GM19351 (cell line): ENCODE results near the gene STAT6.
"Not testable (repeated sequence)": the region's sequence is repeated elsewhere in the genome, so short reads cannot be mapped to it uniquely, and the experiment has no call there.

Source experiments
- ATAC-seq: cut with Tn5 transposase; IDR thresholded peaks from one replicate; pipeline ENCODE4 v1.9.1; 2021; ENCODE audit warnings: mild to moderate bottlenecking, moderate library complexity; ENCODE audit not compliant: unreplicated experiment

Gene STAT6

DNA sequence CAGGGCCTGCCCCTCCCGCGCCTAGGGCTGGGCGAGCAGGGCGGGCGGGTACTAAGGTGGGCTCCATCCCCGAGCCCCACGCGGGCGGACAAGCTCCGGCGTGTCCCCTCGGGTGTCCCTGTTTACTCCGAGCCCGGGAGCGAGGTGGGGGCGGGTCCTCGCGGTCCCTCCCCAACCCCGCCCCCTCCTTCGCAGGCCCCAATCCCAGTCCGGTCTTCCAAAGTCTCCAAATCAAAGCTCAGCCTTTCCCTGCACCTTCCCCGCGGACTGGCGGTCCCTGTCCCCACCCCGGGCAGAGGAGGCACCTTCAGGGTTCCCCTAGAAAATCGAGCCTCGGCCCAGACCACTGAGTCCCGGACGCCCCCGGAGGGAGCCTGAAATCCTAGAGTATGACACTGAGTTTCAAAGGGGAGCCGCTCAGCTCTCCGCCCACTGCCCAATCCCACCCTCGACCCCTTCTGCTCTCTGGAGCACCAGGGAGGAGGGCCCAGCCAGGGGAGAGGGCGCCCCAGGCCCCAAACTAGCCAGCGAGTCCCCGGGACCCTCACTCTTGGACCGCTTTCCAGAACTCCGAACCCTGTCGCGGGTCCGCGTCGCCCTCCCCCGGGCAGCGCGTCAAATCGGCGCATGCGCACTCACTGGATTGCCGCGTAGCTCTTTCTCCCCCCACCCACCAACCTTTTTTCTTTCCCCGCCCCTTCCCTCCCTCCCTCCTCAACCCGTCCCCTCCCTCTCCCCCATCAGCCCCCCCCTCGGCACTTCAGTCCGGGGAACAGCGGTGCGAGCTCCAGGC lies 16.8 kb upstream of the STAT6 start, which contains the start of gene LRP1:
LRP1 (plus strand) TSS at position 758 of the 793 bp plus-strand sequence. CDS start 482 bp downstream, outside the sequence.
- ATAC-seq: no peak

DNA sequence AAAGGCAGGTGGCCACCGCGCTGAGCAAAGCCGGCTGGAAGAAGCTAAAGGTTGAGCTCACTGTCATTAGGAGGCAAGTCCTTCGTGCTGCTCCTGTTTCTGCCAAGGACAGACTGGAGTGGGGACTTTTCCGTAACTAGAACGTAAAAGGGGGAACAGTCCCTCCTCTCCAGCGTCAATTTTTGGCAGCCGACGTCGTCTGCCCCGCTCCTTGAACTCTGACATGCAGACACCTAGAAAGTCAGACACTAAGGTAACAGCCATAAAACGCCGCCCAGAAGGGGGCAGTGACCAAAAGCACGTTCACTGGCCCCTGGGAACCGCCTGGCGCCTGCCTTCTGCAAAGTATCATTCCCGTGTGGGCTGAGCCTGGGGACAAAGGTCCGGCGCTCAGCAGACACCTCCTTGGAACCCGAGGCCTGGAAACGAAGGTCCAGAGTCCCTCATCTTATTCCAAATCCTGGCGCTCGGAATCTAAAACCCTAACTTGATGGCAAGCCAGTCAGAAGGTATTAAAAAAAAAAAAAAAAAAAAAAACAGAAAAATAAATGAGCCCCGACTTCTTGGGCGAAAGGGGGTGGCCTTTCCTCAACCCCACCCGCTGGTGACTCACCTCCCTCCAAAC lies 16.1 kb upstream of the STAT6 start:
- ATAC-seq: no peak

DNA sequence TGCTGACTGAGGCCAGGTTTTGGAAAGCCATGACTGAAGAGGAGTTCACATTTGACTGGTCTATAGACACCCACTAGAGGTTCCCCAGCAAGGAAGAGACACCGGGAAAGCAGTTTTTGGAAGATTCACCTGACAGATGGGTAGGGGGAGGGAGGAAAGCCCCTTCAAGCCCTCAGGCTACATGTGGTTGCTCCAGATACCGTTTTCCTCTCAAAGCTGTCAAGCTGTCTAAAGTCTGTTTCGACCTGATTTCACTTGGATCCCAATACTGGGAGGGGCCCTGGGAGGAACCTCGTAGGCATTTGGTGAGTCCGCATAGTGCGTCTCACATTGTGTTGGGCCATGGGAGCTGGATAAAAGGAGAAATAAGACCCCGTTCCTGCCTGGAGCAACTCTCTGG lies 15.4 kb upstream of the STAT6 start:
- ATAC-seq: no peak

DNA sequence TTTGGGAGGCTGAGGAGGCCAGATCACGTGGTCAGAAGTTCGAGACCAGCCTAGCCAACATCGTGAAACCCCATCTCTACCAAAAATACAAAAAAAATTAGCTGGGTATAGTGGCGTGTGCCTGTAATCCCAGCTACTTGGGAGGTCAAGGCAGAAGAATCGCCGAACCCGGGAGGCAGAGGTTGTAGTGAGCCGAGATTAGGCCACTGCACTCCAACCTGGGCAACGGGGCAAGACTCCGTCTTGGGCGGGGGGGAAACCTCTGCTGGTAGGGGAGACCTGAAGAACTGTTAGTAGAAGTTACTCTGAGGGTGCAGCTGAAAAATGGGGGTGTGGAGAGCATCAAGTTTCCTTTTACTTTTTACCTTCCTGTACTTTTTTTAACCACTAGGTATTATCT lies 14.9 kb upstream of the STAT6 start:
- ATAC-seq: no peak

DNA sequence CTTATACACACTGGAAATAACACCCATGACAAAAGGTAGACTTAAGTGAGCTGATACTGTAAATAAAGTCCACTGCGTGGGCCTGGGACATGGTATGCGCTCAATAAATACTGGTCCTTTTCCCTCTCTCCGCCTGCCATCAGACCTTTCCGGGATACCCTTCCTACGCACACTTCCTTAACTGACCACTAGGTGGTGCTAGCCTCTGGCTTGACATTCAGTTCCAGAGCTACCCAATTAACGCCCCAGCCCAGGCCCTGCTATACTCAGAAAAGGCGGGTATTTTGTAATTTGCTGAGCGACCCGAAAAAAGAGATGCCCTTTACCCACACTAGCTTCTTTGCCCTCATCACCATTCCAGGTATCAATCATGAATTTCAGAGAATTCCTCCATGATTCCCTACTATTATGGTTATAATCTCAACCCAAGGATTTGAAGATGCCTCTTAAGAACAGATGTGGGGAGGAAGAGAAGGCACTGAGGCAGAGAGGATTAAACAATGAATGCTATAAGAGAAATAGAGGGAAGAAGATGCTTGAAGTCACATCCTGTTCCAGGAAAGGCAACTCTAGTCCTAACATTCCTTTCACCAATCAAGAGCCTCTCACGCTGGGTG lies 13.2 kb upstream of the STAT6 start:
- ATAC-seq: peak; percentile 59

DNA sequence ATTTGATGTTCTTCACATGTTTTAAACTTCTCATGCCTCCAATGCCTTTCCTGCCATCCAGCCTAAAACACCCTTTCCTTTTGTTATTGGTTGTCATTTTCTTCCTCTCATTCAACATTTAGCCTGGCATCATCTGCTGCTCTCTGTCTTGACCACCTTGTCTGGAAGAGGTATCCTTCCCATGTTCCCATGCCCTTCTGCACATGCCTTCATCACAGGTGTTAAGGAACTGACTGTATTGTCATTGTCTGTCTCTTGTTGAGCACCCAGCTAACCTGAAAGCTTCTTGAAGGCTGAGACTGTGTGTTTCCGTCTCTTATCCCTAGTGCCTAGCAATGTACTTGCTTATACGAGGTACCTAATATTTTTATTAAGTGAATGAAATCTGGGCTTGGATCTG lies 12.7 kb upstream of the STAT6 start:
- ATAC-seq: no peak

DNA sequence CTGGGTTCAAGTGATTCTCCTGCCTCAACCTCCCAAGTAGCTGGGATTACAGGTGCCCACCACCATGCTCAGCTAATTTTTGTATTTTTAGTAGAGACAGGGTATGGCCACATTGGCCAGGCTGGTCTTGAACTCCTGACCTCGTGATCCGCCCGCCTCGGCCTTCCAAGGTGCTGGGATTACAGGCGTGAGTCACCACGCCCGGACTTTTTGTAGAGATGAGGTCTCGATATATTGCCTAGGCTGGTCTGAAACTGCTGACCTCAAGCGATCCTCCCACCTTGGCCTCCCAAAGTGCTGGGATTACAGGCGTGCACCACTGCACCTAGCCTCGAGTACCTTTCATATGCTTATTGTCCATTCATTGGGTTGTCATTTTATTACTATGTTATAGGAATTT lies 9.6 kb upstream of the STAT6 start:
- not testable (repeated sequence) for ATAC-seq

DNA sequence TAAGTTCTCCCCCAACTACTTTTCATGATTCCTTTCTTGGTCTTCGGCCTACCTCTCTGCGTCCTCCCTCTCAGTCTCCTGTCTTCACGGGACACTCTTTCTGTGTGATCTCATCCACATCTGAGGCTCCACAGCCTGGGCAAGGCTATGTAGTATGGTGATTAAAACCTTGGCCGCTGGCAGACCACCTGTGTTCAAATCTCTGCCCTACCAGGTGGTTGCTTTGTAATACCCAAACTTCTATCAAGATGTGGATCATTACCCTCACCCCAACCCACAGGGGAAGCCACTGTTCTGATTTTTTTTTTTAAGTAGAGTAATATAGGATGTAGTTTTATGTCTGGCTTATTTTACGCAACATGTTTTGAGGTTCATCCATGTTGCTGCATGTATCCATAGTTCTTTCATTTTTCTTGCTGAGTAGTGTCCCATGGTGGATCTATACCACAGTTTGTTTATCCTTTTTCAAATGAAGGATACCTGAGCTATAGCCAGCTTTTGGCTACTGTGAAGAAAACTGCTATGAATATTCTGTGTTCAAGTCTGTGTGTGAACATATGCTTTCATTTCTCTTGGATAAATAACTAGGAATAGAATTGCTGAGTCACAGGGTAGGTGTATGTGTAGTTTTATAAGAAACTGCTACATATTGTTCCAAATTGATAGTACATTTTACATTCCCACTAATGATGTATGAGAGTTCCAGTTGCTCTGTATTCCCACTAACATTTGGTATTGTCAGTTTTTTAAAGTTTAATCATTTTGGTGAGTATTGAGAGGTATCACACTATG lies 8.3 kb upstream of the STAT6 start:
- ATAC-seq: no peak

DNA sequence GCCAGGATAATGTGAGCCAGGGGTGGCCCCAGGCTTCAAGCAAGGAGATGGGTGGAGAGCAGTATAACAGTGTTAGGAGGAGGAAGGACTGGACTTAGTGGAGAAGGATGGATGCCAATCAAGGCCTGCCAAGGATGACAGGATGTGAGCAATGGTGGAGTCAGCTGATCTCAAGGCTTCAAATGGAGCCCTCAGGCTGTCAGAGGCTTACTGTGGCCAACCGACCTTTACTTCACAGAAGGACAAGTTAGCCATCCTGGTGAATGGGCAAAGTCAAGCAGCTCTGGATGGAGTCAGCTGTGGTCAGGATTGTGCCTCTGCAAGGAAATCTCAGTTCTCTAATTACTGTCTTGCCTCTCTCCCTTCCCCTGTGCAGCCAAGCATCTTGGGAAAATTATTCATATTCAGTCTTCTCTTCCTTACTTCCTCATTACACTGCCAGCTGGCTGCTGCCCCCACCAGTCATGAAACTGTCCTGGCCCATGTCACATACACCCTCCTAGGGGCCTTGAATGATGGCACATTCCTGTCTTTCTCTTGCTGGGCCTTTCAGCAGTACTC lies 7.6 kb upstream of the STAT6 start:
- no peak for ATAC-seq

DNA sequence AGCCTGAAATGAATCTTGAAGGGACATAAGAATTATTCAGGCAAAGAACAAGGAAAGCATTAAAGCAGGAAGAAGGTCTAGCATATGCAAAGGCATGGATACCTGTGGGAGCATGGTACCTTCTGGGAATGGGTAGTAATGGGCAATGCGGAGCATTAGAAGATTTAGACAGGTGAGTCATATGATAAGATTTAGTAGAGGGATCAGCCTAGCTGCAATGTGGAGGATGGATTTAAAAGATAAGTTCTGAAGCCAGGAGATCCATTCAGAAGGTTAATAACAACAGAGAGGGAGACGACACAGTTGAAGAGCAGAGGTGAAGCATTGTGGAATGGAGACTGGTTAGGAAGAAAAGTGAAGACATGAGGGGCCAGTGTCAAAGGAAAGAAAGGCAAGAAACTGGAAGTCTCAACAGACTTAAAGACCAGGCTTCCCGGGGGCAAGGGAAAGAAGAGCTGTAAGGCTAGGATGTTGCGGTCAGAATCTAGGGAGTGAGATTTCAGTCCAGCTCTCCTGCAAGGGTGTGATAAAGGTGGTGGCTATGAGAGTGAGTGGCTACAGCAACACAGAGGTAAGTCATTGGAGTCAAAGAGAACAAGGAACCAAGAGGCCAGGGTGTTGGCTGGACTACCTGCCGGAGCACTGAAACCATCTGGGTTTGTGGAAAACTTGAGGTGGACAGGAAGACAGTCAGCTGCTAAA lies 5.6 kb upstream of the STAT6 start:
- no peak for ATAC-seq

DNA sequence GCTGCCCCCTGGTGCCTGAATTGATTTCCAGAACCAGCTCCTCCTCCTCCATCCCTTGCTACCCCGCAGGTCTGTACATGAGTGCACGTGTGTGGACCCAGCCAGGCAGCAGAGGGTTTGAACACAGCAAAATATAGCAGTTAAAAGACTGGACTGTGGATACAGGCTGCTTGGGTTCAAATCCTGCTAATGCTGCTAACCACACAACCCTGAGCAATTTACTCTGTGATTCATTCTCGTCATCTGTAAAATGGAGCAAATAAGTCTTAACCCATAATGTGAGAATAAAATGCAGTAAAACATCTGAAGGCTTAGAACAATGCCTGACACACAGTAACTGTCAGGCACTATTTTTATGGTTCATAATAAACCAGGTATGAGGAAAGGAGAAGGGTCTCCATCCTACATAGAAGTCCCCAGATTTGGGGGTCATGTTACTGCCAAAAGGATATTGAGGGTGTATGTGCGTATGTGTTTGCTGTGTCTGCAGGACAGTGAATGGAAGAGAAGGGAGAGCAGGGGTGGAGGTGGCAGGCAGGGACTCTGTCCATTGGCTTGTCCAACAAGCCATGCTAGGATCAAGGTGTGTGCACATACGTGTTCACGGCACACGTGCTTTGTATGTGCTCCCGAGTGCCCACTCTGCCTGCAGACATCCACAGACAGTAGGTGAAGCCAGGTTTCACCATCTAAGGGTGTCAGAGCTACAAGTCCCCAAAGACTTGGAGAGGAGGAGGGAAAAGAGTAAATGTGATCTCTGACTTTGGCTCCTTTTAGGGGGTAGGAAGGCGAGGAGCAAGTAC lies 1.5 kb upstream of the STAT6 start:
- ATAC-seq: peak; percentile 63

DNA sequence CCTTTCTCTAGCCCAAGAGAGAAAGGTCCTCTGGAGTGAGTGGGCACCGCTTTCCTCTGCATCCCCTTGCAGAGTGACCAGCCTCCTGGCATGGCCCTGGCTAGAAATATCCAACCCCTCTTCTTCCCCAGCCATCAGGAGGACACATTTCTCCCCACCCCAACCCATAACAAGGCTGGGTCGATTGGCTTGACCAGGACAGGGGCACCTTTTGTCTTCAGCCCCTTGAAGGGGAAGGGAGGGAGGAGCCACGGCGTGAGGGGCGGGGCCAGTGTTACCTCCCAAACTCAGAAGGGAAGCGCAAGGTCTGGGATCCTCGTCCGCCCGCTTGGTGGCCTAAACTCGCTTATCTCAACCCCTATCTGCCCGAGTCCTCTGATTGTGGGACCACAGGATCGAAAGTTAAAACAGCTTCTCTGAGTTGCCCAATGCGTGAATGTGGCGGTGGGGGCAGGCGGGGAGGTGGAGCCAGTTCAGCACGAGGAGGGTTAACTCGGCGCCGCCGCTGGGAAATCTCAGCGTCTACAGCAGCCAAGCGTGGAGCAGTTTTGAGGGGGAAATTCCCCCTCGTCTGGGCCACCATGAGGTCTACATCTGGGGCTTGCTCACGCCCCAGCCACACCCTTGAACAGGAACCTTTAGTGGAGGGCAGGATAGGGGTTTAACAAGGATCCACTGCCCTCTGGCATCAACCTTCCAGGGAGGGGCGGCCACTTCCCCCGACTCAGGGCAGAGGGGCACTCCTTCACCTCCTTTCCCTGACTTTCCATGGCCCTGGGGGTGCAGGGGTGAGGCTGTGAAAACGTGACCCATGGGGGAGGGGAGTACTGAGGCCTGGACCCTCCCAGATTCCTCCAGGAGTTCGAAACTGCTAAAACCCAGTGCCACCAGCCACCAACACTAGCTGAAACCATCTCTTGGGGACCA lies 795 bp downstream of the STAT6 start:
- ATAC-seq: peak; percentile 46

DNA sequence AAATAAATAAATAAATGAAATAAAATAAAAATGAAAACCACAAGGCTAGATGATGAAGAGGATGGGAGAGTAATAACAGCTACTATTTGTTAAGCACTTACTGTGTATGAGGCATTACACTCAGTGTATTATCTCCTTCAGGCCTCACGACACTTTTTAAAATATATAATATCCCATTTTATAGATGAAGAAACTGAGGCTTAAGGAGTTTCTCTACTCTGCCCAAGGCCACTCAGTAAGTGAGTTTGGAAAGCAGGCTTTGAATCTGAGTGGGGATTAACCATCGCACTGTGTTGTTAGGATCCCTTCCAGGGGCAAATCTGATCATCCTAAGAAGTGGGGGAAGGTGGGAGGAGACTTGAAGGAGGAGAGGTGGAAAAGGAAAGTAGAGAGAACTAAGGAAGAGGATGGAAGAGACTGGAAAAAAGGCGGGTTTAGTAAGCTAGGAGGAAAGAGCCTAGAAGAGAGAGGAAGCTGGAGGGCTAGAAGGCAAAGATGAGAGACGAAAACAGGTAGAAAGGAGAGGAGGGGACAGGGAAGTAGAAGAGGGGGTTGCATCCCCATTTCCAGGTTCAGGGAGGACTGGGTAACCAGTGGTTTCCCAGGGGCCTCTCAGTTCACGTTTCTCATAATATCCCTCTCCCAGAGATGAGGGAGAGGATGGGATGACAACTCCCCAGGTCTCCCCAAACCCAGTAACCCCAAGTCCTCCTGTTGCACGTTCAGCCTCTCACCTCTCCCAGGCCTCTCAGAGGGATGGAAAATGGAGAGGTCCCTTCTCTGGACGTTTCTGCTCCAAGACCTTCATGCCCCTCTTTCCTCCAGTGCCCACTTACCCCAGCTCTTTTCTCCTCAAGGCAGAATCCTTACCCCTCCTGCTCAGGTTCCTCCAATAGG lies 1.7 kb downstream of the STAT6 start:
- ATAC-seq: no peak

DNA sequence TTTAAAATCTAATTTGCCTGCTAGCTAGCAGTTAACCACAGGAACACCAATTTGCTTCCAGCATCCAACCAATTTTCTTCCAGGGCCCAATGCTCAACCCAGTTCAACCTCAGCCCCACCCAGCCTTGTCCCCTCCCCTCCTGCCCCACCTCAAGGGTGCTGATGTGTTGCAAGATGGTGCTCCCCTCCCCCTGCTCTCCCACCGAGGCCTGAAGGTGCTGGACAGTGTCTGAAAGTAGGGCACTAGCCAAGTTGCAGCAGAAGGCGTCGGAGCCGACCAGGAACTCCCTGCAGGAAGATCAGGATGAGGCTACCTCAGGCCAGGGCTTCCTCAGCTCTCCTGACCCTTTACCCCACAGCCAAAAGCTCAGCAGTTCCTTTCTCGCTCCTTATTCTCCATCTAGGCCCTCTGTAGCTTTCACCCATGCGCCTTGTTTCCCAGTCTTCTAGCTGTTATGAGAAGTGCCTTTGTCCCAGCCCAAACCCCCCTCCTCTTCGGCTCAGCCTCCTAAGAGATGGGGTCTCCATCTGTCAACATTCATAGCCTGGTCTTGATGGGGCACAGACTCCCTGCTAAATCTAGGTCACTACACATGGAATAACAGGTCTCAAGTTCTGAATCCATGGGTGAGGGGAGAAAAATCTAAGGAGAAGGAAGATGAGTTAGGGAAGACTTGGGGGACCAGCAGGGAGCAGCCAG lies 3.6 kb downstream of the STAT6 start:
- no peak for ATAC-seq

DNA sequence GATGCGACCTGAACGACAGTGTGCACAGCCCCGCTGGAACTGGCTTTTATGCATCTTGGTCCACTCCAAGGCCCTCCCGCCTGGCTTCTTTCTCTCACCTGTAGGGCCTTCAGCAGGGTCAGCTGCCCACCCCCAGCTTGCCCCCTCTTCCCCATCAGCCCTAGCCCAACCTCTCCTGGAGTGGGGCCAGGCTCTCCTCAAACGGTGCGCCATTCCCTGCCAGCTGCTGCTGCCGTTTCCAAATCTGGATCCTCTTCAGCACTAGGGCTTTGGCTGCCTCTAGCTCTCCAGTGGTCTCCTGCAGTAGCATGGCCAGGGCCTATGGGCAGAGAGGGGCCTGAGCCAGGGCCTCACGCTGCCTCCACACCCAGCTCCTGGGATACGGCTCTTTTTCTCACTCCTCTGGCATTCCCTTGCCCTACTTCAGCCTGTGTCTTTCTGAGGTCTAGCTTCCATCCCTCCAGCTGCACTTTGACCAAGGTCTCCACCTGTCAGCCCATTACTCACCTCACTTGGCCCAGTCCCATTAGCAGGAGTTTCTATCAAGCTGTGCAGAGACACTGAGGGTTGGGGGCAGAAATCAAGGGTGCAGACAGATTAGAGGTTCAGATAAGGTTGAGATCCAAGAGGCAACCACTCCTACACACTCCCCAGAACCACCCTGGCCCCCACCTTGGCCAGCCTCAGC lies 5.0 kb downstream of the STAT6 start:
- no peak for ATAC-seq

DNA sequence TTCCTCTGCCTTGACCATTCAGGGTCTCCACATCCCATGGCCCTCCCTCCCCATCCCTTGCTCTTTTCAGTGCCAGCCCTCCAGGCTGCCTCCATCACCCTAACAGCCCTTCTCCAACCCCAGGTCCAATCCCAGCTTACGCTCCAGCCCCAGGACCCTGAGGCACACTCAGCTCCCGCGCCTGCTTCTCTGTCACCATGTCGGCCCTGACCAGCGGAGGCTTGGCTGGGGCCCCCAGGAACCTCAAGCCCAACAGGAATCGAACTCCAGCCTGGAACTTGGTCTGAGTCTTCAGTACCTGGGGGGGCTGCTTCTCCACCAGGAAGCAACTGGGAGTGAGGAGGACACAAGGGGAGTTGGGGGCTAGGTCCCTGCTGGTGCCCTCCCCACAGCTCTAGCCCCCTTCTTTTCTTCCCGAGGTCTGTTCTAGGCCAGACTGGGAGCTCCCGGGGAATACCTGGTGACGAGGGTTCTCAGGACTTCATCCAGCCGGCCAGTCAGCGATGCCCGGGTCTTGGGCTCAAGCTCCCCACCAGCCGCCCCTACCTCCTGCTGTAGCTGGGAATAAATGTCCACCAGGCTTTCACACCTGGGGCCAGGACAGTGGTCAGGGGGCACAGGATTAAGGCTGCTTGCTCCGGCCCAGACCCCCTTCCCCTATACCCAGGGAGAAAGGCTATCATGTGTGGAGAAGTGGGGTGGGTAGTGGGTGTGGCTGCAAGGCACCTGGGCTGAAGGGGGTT lies 6.0 kb downstream of the STAT6 start:
- ATAC-seq: no peak
